ENCODE measurements around the gene LDLRAD3.

GRCh38 chr11:36105743-36106581 is 162.1 kb downstream of the LDLRAD3 start:
- TF ChIP-seq CTCF (IDR thresholded peaks at IDR 0.05; ENCODE audit: low read depth, low read length) = no peak
- no peak for TF ChIP-seq EZH2phosphoT487 (IDR thresholded peaks at IDR 0.05; ENCODE audit: low read depth)
